Measurements from ENCODE around the gene GPATCH2.
"Not testable (repeated sequence)": the region's sequence is repeated elsewhere in the genome, so short reads cannot be mapped to it uniquely, and the experiment has no call there.

The GPATCH2 gene

DNA sequence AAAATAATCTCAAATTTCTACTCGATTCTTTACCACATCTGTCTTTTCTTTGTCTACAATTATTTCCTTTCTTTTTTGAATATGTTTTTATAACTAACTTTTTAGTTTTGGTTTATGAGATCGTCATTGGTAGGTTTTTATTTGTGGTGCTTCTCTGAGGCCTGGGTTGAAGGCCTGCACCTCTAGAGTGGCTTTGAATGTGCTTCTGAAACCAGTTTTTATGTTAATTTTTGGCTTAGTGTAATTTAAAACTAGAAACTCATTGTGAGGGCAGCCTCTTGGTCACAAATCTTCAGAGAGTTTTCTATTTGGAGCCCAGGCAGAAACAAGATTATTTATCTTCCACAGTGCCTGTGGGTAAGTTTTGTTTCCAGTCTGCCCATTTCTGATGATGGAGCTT lies 187.0 kb downstream of the GPATCH2 start:
- no peak for DNase-seq (ENCODE audit: low read depth)

DNA sequence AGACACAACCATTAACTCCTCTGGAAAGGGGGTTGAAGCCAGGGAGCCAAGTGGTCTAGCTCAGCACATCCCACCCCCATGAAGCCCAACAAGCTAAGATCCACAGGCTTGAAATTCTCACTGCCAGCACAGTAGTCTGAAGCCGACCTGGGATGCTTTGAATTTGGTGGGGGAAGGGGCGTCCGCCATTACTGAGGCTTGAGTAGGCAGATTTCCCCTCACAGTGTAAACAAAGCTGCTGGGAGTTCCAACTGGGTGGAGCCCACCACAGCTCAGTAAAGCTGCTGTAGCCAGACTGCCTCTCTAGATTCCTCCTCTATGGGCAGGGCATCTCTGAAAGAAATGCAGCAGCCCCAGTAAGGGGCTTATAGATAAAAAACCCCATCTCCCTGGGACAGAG lies 193.5 kb downstream of the GPATCH2 start:
- no peak for DNase-seq (ENCODE audit: low read depth)

DNA sequence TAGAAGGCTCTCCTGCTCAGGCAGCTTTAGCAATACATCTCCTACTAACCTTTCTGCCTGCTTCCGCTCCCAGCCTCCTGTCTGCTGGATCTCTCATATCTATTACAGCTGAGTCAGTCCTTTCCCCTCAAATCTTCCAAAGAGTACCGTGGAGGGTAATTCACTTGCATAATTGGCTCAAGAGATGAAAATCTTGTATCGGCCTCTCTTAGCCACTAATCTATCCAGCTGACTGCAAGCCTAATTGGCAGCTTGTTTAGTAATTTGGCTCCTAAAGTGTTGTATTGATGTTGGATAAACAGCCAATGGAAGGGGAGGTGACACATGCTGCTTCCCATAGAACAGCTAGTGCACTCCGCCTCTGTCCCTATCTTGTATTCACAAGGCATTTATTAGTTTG lies 195.7 kb downstream of the GPATCH2 start:
- no peak for DNase-seq (ENCODE audit: low read depth)

DNA sequence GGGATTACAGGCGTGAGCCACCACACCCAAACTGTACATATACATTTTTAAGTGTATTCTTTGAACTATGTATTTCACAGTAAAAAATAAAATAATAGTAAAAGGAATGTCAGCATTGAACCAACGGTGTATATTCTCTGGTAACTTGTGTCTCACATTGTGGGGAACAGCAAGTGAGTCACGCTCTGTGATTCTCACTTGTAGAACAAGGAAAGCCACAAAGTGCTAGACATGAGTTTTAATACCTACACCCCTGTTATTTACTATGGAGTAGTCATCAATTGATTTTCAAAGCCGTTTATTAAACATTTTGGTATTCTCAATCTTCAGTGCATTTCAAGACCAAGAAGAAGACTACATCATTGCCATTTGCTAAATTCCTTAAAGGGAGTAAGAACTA lies 197.2 kb downstream of the GPATCH2 start:
- DNase-seq (ENCODE audit: low read depth) = no peak

DNA sequence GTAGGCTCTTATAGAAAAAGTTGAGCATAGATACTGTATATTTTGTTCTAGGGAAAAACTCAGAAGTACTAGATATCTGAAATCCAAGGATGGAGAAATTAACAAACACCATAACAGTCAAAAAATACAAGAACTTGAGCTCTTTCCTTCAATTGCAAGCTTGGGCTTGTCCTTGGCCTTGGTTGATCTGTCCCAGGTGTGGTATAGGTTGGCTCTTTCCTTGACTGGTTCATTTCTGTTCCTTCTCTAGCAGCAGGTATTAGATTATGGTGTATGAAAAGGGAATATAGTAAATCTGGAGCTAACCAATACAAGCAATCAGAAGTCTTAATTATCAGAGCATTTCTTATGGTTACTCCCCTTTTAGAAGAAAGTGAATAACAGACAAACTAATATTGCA lies 198.6 kb downstream of the GPATCH2 start:
- DNase-seq (ENCODE audit: low read depth) = no peak

DNA sequence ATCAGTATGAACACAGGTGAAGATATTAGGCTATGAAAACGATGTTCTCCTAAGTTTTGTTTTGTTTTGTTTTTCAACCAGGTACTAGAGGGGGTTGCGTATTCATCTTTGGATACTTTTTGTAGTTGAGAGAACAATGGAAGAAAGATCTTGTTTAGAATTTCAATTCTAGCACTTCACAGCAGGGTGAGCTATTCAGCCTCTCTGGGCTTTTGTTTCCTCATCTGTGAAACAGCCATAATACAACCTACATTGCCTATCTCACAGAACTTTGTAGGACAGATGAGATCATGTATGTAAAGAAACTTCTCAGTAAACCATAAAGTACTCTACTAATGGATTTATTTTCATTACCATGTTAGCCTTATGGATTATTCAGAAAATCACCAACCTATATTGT lies 199.5 kb downstream of the GPATCH2 start:
- DNase-seq (ENCODE audit: low read depth) = peak; percentile 9

DNA sequence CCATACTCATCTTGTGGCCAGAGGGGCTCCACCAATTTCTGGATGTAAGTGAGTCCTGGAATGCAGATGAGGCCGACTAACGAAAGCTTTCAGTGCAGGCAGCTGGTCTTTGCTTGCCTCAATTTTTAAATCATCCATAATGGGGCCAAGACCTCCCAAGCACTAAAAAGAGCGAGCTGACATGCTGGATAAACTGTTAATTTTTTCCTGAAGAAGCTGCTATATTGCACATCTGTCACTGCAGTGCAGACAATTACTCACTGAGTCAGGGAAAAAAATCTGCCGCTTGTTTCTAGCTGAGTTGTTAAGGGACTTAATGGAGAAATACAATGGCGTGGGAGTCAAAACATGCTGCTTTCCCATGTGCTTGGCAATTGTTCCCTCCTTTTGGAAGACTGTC lies 205.5 kb downstream of the GPATCH2 start:
- peak; percentile 7 for DNase-seq (ENCODE audit: low read depth)

DNA sequence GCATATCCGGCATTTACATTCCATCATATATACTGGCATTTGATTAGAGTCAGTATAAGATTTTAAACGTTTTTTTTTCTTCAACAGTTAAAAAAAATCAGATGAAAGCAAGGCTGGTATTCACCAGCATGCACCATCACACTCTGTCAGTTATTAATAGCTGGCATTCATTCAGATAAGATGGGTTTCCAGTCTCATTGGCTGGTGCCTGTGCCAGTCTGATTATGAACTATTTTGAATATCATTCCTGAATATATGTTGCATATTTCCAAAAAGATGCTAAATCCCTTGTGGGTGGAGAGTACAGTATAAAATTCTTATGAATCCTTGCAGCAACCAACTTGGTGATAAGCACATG lies 211.7 kb downstream of the GPATCH2 start:
- DNase-seq (ENCODE audit: low read depth) = no peak

DNA sequence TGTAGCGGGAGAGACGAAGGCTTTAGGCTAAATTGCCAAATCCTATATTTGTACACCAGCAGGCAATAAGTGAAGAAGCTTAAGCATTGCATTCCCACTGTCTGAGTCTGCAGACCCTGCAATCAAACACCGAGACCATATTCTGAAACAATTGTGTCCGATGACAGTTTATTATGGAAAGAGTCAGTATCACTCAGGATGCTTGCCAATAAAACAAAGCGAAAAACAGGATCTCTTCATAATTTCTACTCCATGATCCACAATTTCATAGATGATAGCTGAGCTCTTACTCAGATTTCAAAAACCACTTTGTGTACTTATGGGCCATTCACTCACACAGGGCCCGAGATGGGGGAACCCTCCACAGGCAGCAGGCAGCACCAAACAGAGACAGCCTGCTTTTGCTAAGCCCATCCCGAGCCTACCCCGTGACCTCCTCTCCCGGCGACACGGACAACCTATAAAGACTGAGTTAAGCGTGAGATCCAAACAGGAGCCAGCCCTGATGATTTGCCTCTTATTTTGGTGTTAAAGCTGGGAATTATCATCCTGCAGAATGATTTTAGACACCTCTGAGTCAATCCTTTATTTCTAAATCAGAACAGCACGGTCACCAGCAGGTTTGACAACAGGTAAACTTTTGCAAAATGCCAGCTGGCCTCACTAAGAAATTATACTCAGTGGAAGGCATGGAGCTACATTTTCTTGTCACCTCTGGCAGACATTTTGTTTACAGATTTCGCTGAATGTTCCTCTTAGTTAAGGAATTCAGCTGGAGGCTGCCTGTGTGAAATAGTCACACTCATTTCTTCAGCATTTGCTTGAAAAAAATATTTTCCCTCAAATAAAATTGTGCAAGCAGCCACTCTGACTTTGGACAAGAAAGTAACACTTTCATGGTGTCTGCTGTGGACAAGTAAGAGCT lies 212.4 kb downstream of the GPATCH2 start:
- DNase-seq (ENCODE audit: low read depth) = peak; percentile 5

DNA sequence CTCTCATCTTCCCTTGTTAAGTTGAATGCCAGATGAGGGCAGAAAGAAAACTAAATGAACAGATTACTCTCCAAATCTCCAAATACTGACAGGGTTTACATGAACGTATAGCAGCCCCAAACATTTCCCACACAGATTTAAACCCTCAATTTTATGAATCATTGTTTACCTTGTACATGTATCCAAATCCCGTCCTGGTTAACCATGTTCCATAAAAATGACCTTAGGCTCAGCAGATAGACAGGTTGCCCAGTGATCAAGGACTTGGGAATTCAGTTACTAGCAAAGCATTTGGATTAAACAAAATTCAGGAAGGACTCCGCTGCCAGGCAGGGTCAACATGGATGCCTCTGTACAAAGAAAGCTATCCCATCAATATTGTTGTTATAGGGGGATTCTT lies 213.5 kb downstream of the GPATCH2 start:
- no peak for DNase-seq (ENCODE audit: low read depth)

DNA sequence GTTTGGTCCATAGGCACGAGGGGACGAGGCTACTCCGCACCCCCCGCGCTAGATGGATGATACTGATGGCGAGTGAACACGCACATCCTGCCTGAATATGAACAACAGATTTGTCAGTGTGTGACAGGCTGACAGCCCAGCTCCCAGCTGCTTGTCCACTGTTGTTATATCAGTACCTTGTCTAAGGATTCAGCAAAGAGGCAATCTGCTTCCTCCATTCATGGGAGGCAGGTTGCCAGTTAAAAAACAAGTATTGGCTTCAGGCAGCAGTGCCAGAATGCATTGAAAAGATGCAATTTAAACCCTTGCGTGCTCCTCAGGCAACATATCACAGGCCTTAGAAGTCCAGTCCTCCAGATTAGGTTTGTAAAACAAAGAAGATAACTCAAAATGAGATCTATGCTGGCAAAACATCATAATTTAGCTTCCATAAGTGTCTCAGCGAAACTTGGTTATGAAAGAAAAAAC lies 223.3 kb downstream of the GPATCH2 start:
- no peak for DNase-seq (ENCODE audit: low read depth)

DNA sequence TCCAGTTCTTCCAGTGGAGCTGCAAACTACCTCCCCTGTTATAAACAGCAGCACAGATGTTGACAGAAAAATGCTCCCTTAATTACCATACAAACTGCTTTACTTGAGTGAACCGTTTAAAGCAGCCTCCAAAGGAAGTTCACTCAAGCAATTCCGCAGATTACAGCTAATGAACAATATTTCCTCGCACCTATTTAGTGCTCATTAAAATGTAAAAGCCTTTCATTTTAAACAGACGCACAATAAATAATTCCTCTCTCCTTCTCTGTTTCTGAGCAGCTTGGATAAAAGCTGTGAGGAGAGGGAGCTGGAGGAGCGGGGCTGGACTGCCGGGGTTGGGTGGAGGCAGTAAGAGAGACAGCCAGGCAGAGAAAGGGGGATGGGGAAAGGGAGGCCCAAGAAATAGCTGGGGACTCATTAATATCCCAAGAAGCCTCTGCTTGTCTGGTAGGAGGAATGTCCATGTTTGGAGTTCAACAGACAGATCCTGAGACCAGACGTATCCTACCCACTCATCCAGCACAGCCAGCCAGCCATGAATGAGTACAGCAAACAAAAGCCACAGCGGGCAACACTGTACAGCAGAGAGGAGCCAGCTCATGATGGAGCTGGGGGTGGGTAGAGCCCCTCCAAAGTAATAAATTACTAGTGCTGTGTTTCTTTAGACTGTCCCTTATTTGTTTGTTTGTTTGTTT lies 227.7 kb downstream of the GPATCH2 start:
- no peak for DNase-seq (ENCODE audit: low read depth)

DNA sequence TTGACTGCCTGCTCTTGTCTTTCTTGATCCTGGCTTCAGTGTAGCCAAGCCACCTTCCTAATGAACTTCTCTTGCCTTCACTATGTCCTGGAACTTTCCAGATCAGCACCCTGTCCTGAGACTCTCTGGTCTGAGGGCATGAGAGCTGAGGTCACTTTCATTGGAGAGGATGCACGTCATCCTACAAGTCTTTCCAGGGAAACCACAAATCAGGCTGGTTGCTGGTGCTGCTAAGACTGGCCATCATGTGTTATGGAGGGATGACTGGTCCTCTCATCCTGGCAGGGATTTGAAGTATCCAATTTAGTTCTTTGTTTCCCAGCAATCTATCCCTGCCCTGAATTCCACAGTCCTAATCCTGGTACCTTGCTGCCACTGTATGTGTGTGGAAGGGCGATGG lies 228.6 kb downstream of the GPATCH2 start:
- peak; percentile 8 for DNase-seq (ENCODE audit: low read depth)

DNA sequence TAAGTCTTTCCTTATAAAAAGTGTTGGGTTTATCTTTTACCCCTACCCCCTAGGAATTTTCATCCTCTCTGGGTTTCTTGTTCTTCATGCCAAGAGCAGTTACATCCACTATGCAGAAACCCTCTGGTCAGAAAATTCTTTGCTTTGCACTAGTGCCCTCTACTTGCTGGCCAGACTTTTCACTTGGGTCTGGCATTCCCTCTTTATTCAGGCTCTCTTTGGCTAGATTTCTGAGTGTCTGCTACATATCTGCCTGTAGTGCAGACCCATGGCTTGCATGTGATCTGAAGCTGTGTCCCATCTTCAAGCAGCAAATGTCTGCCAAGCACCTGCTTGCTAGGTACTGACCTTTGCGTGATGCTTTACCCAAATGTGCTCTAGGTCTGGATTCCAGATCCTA lies 237.0 kb downstream of the GPATCH2 start:
- no peak for DNase-seq (ENCODE audit: low read depth)

DNA sequence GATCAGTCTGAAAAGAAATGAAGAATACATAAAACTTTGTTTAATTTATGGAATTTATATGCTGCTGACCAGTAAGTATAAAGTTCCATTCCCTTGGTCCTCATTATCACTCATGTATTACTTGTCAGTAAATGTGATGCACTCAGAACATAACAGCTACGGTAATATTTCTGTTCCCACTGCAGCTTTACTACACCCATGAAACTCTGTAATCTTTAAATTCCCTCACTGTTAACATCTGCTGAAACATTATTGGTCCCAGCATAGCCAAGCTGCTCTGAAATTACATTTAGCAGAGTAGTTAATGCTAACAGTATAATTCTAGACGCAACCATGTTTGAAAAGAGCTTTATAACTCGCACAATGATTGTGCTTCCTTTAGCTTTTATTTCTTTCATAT lies 238.4 kb downstream of the GPATCH2 start:
- no peak for DNase-seq (ENCODE audit: low read depth)

DNA sequence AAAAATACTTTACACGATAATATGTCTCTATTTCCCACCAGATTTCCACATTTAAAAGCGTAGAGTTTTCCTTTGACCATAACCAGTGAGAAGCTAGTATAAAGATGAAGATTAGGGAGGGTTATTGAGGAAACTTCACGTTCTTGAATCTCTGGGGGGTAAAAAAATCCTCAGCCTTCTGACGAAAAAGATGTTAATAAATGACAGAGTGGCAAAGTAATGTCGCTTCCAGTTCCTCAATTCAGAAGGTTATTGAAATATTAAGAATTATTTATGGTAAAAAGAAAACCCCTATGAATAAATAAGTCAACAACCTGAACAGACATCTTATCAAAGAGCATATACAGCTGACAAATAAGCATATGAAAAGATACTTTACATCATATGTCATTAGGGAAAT lies 241.0 kb downstream of the GPATCH2 start:
- DNase-seq (ENCODE audit: low read depth) = no peak

DNA sequence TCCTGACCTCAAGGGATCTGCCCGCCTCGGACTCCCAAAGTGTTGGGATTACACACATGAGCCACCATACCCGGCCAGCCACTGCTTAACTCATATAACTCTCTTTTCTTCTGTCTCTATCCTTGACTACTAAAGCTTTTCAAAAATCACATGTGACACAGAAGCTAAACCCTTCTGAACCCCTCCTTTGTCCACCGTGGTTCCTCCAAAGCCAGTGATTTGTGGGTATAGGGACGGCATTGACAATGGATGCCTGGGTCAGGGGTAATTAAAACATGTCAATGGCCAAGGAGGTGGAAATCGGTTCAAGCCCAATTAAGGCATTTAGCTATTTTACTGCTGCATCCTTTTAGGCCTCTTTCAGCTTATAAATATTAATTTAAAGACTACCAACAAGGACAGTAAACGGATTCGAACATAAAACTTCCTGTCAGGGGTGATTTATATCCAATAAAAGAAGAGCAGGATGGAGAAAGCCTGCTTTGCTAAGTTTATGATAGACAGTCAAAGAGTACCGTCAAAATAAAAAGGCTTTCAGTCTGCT lies 242.3 kb downstream of the GPATCH2 start:
- DNase-seq (ENCODE audit: low read depth) = no peak

DNA sequence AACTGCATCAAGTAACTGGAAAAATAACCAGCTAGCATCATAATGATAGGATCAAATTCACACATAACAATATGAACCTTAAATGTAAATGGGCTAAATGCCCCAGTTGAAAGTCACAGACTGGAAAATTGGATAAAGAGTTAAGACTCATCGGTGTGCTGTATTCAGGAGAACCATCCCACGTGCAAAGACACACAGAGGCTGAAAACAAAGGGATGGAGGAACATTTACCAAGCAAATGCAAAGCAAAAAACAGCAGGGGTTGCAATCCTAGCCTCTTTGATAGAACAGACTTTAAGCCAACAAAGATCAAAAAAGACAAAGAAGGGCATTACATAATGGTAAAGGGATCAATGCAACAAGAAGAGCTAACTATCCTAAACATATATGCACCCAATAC lies 249.1 kb downstream of the GPATCH2 start:
- not testable (repeated sequence) for DNase-seq (ENCODE audit: low read depth)

DNA sequence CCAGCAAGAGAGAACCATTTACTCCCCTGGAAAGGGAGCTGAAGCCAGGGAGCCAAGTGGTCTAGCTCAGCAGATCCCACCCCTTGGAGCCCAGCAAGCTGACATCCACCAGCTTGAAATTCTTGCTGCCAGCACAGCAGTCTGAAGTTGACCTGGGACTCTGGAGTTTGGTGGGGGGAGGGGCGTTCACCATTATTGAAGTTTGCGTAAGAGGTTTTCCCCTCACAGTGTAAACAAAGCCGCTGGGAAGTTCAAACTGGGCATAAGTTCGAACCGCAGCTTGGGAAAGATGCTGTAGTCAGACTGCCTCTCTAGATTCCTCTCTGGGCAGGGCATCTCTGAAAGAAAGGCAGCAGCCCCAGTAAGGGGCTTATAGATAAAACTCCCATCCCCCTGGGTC lies 251.1 kb downstream of the GPATCH2 start:
- not testable (repeated sequence) for DNase-seq (ENCODE audit: low read depth)

DNA sequence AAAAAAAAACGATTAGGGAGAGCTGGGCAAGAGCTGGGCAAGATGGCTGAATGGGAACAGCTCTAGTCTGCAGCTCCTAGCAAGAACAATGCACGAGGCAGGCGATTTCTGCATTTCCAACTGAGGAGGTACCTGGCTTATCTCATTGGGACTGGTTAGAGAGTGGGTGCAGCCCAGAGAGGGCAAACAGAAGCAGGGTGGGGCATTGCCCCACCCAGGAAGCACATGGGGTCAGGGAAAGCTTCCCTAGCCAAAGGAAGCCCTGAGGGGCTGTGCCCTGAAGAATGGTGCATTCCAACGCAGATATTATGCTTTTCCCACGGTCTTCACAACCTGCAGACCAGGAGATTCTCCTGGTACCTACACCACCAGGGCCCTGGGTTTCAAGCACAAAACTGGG lies 251.6 kb downstream of the GPATCH2 start:
- no peak for DNase-seq (ENCODE audit: low read depth)
